ENCODE measurements around the gene TUBA4A. TPM values are rescaled to one million over a fixed set of nuclear protein-coding genes. Genes with fewer than 3 reads are reported as not detected.

Gene TUBA4A
- total and polyA plus RNA-seq, 10 of the 15 experiments (the other 5 are each of a cell fraction or from before 2014, with no cell fraction given) = 58.2 to 325 (median 134) TPM

GRCh38 chr2:219270055-219270372 is 16.3 kb upstream of the TUBA4A start (continued):
- TF ChIP-seq CUX1 (IDR thresholded peaks at IDR 0.05; ENCODE audit: insufficient replicate concordance, low read depth, low read length) = no peak

GRCh38 chr2:219269362-219270054 is 15.8 kb upstream of the TUBA4A start:
- H3K36me3 ChIP-seq (ENCODE audit: control insufficient read depth in 2 of 2, insufficient read depth in 2 of 2, low read length in 1 of 2) = no peaks in the 10 kb centered on the region
- no peaks in the 10 kb centered on the region for H3K9me3 ChIP-seq (replicated peaks; ENCODE audit: control insufficient read depth, insufficient read depth, low read length)
- RAD21 ChIA-PET (ENCODE audit: unreplicated experiment) = interaction anchor here (1.1 kb wide), 1 partner anchor 14 kb away, joined by 3 read pairs; no protein-coding TSS in a partner anchor
- 51% methylated on average over 8 of the region's 8 CpGs for WGBS (ENCODE audit: insufficient coverage, insufficient replicate concordance, low lambda C conversion rate, missing lambda C conversion rate)
- H3K27ac ChIP-seq (ENCODE audit: control insufficient read depth, insufficient read depth) = no peak overlapping the region
- no peak overlapping the region for H3K4me3 ChIP-seq
- no peak for DNase-seq (ENCODE audit: low read depth, low spot score)
- no peak overlapping the region for H2AFZ ChIP-seq (ENCODE audit: control insufficient read depth, low read depth, low read length)
- no peak overlapping the region for H3K4me2 ChIP-seq (ENCODE audit: control insufficient read depth, insufficient read depth)
- FAIRE-seq = no peak
- POLR2A ChIA-PET = interaction anchor here (1.3 to 1.4 kb wide), 2 partner anchors 9 to 63 kb away, joined by 4 to 8 read pairs; partner anchors contain the start of gene ZFAND2B
- no peaks in the 10 kb centered on the region for H3K4me1 ChIP-seq (ENCODE audit: control insufficient read depth, insufficient read depth, low read length)
- intact Hi-C loops (cut with micrococcal nuclease; ENCODE audit: unreplicated experiment) = no loop called here
- in situ Hi-C loops (cut with MboI) = no loop called here
- no peak overlapping the region for H3K9ac ChIP-seq (ENCODE audit: control insufficient read depth, insufficient read depth, low read length)
- CTCF ChIA-PET = interaction anchor here (1.1 to 1.6 kb wide), 3 partner anchors 8 to 26 kb away, joined by 3 to 4 read pairs (median 4); no protein-coding TSS in a partner anchor
- no peak for ATAC-seq
- no peaks in the 10 kb centered on the region for H3K79me2 ChIP-seq (ENCODE audit: control insufficient read depth, insufficient read depth, low read length)
- no peaks in the 10 kb centered on the region for H3K27me3 ChIP-seq (replicated peaks in 1 of 2; ENCODE audit: control insufficient read depth in 2 of 2, insufficient read depth in 2 of 2, low read length in 1 of 2)
- SMC1A ChIA-PET (ENCODE audit: uncharacterized antibody, unreplicated experiment) = interaction anchor here (1.0 to 1.8 kb wide), 2 partner anchors 24 to 26 kb away, joined by 4 to 6 read pairs; partner anchors contain the start of genes GLB1L and STK16
- H4K20me1 ChIP-seq (ENCODE audit: control insufficient read depth, insufficient read depth) = no peaks in the 10 kb centered on the region
- no TSS peak for BruUV-seq (replicated peaks)
- TF ChIP-seq MEF2A (IDR thresholded peaks at IDR 0.05; ENCODE audit: insufficient read depth, low read depth, low read length) (no peak), RB1 (IDR thresholded peaks at IDR 0.05; ENCODE audit: borderline replicate concordance) (no peak), MXI1 (IDR thresholded peaks at IDR 0.05; ENCODE audit: low read depth, low read length) (no peak), ATF3 (IDR thresholded peaks at IDR 0.05; ENCODE audit: borderline replicate concordance, extremely low read depth, low read depth, low read length) (no peak), KLF5 (IDR thresholded peaks at IDR 0.05; ENCODE audit: partially characterized antibody) (no peak), MTA3 (IDR thresholded peaks at IDR 0.05; ENCODE audit: borderline replicate concordance, low read length) (no peak), MYB (IDR thresholded peaks at IDR 0.05; ENCODE audit: borderline replicate concordance, low read depth, low read length) (no peak), ZNF384 (IDR thresholded peaks at IDR 0.05; ENCODE audit: borderline replicate concordance, low read depth, low read length) (no peak), CBX3 (IDR thresholded peaks at IDR 0.05; ENCODE audit: borderline replicate concordance, low read depth) (no peak), NBN (IDR thresholded peaks at IDR 0.05) (no peak), ATF2 (IDR thresholded peaks at IDR 0.05; ENCODE audit: low read length) (no peak), TCF12 (IDR thresholded peaks at IDR 0.05; ENCODE audit: low read depth, low read length) (no peak), SIN3A (IDR thresholded peaks at IDR 0.05; ENCODE audit: low read depth, low read length) (no peak), RAD21 (IDR thresholded peaks at IDR 0.05; ENCODE audit: insufficient read depth, low read depth, low read length) (no peak), MYC (IDR thresholded peaks at IDR 0.05; ENCODE audit: insufficient read depth, insufficient read length, insufficient replicate concordance, low read length, severe bottlenecking) (no peak)

Data from GM12878 (cell line).